ENCODE results near the gene ADD1.
"Not testable (repeated sequence)": the region's sequence is repeated elsewhere in the genome, so short reads cannot be mapped to it uniquely, and the experiment has no call there.

ADD1 gene

DNA sequence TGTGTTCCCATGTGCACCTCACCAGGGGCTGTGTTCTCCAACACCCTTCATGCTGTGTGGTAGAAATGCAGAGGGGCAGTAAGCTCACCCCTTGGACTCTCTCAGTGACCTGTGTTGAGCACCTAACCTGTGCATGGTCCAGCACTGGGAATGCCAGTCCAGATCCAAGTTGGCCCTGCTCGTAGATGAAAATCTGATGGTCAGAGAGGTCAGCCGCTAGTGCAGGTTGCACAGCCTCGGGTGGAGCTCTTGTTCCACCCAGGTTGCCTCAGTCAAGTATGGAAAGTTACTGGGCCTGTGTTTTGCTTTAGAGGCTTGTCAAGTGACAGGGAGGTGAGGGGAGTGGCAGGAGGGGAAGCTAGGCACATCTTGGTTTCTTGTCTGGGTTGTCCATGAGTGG is 68.2 kb downstream of the ADD1 start:
- TF ChIP-seq, protein P1, sequence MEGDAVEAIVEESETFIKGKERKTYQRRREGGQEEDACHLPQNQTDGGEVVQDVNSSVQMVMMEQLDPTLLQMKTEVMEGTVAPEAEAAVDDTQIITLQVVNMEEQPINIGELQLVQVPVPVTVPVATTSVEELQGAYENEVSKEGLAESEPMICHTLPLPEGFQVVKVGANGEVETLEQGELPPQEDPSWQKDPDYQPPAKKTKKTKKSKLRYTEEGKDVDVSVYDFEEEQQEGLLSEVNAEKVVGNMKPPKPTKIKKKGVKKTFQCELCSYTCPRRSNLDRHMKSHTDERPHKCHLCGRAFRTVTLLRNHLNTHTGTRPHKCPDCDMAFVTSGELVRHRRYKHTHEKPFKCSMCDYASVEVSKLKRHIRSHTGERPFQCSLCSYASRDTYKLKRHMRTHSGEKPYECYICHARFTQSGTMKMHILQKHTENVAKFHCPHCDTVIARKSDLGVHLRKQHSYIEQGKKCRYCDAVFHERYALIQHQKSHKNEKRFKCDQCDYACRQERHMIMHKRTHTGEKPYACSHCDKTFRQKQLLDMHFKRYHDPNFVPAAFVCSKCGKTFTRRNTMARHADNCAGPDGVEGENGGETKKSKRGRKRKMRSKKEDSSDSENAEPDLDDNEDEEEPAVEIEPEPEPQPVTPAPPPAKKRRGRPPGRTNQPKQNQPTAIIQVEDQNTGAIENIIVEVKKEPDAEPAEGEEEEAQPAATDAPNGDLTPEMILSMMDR (IDR thresholded peaks at IDR 0.05; ENCODE audit: insufficient read depth, low read depth, low read length, missing control alignments) = no peak
- no peak for DNase-seq (ENCODE audit: low read depth)

DNA sequence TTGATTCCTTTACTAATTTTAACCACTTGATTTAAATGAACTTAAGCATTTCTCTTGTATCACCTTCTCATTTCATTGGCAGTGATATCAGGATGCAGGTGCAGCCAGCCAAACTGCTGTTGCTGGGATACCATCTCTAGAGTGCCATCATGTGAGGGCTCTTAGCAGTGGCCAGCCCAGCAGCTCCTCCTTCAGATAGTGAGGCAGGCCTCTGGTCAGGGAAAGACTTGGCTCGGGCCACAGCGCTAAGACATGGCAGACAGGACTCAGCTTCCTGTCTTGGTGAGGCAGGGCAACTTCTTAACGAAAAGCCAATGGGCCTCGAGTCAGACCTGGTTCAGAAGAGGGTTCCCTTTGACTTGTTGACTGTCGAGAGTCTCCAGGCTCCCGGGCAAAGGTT is 69.5 kb downstream of the ADD1 start:
- DNase-seq (ENCODE audit: low read depth) = no peak

More for the DNA sequence above, 68.2 kb downstream of the ADD1 start:
- no peak overlapping the region for H3K4me3 ChIP-seq (ENCODE audit: low read depth, low read length)

DNA sequence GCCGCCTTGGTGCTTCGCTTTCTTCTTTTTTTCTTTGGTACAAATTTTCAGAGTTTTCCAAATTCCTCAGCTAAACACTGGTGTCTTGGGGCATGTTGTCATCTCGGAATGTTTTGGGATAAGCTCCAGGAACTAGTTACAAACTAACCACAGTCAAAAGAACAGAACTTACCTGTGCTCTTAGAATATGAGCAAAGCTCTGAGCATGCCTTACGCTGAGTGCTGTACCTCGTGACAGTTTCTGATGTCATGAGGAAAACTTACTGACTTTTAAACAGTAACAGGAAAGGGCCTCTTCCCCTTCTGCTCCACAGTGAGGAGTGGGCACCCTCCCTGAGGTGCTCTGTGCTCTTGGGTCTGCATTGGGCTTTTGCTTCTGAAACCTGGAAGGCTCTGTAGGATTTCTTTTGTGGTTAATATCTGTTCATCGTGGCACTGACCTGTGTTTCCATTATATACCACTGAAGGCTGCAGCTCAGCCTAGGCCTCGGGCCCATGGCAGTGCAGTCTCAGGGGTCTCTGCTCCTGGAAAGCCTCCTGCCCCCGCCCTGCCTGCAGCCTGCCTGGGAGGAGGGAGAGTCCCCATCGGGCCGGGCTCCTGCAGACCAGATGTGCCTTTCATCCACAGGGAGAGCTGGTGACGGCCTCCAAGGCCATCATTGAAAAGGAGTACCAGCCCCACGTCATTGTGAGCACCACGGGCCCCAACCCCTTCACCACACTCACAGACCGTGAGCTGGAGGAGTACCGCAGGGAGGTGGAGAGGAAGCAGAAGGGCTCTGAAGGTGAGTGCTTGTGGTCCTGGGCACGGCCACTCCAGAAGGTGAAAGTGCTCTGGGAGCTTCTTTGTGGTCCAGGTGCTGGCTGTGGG is 70.8 kb downstream of the ADD1 start:
- no peak overlapping the region for H3K4me3 ChIP-seq (ENCODE audit: low read depth, low read length)
- peak; percentile 53 for DNase-seq (ENCODE audit: low read depth)
- TF ChIP-seq, protein P1 (IDR thresholded peaks at IDR 0.05; ENCODE audit: insufficient read depth, low read depth, low read length, missing control alignments) = no peak

More for the DNA sequence above, 69.5 kb downstream of the ADD1 start:
- no peak overlapping the region for H3K4me3 ChIP-seq (ENCODE audit: low read depth, low read length)
- TF ChIP-seq, protein P1 (IDR thresholded peaks at IDR 0.05; ENCODE audit: insufficient read depth, low read depth, low read length, missing control alignments) = no peak

DNA sequence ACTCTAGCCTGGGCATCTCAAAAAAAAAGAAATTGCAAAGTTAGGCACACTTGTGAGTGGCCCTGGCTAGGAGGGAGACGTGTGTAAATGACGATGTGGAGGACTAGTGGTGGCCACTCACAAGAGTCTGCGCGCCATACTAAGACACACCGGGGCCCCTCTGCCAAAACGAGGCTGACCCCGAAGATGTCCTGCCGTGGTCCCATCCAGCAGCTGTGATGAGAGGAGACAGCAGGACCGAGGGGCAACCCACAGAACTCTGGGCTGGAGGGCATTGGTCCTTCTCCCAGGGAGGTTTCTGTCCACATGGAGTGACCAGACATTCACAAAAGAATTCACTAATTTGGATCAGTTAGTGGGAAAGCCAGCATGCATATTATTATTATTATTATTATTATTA is 72.1 kb downstream of the ADD1 start:
- TF ChIP-seq, protein P1 (IDR thresholded peaks at IDR 0.05; ENCODE audit: insufficient read depth, low read depth, low read length, missing control alignments) = no peak
- H3K4me3 ChIP-seq (ENCODE audit: low read depth, low read length) = no peak overlapping the region
- no peak for DNase-seq (ENCODE audit: low read depth)

DNA sequence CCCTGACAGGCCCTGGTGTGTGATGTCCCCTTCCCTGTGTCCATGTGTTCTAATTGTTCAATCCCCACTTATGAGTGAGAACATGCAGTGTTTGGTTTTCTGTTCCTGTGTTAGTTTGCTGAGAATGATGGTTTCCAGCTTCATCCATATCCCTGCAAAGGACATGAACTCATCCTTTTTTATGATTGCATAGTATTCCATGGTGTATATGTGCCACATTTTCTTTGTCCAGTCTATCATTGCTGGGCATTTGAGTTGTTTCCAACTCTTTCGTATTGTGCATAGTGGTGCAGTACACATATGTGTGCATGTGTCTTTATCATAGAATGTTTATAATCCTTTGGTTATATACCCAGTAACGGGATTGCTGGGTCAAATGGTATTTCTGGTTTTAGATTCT is 73.1 kb downstream of the ADD1 start:
- H3K4me3 ChIP-seq (ENCODE audit: low read depth, low read length); DNase-seq (ENCODE audit: low read depth): not testable (repeated sequence)

DNA sequence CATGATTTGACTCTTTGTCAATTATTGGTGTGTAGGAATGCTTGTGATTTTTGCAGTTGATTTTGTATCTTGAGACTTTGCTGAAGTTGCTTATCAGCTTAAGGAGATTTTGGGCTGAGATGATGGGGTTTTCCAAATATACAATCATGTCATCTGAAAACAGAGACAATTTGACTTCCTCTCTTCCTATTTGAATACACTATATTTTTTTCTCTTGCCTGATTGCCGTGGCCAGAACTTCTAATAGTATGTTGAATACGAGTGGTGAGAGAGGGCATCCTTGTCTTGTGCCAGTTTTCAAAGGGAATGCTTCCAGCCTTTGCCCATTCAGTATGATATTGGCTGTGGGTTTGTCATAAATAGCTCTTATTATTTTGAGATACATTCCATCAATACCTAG is 74.7 kb downstream of the ADD1 start:
- not testable (repeated sequence) for H3K4me3 ChIP-seq (ENCODE audit: low read depth, low read length)

DNA sequence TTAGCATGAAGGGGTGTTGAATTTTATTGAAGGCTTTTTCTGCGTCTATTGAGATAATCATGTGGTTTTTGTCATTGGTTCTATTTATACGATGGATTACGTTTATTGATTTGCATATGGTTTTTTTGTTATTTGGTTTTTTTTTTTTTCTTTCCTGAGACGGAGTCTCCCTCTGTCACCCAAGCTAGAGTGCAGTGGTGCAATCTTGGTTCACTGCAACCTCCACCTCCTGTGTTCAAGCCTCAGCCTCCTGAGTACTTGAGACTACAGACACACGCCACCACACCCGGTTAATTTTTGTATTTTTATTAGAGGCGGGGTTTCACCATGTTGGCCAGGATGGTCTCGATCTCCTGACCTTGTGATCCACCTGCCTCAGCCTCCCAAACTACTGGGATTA is 75.1 kb downstream of the ADD1 start:
- DNase-seq (ENCODE audit: low read depth); H3K4me3 ChIP-seq (ENCODE audit: low read depth, low read length): not testable (repeated sequence)

More for the DNA sequence above, 74.7 kb downstream of the ADD1 start:
- not testable (repeated sequence) for DNase-seq (ENCODE audit: low read depth)

DNA sequence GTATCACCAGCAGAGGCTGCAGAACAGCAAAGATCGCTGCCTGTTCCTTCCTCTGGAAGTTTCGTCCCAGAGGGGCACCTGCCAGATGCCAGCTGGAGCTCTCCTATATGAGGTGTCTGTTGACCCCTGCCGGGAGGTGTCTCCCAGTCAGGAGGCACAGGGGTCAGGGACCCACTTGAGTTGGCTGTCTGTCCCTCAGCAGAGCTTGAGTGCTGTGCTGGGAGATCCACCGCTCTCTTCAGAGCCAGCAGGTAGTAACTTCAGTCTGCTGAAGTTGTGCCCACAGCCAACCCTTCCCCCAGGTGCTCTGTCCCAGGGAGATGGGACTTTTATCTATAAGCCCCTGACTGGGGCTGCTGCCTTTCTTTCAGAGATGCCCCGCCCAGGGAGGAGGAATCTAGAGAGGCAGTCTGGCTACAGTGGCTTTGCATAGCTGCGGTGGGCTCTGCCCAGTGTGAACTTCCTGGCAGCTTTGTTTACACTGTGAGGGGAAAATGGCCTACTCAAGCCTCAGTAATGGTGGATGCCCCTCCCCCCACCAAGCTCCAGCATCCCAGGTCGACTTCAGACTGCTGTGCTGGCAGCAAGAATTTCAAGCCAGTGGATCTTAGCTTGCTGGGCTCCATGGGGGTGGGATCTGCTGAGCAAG is 78.9 kb downstream of the ADD1 start:
- not testable (repeated sequence) for H3K4me3 ChIP-seq (ENCODE audit: low read depth, low read length)
- peak; percentile 73 for DNase-seq (ENCODE audit: low read depth)

DNA sequence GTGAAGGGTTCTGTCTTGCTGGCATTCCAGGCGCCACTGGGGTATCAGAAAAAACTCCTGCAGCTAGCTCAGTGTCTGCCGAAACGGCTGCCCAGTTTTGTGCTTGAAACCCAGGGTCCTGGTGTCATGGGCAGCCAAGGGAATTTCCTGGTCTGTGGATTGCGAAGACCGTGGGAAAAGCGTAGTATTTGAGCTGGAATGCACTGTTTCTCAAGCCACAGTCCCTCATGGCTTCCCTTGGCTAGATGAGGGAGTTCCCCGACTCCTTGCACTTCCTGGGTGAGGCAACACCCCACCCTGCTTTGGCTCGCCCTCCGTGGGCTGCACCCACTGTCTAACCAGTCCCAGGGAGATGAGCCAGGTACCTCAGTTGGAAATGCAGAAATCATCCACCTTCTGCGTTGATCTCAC is 79.5 kb downstream of the ADD1 start:
- DNase-seq (ENCODE audit: low read depth) = no peak
- no peak overlapping the region for H3K4me3 ChIP-seq (ENCODE audit: low read depth, low read length)
- TF ChIP-seq, protein P1 (IDR thresholded peaks at IDR 0.05; ENCODE audit: insufficient read depth, low read depth, low read length, missing control alignments) = no peak

All from GM12865 (cell line).